ENCODE measurements around the gene LY86.

LY86 gene

GRCh38 chr6:6547110-6547879, 41.2 kb upstream of the LY86 start:
- peak; percentile 79 for TF ChIP-seq CTCF (IDR thresholded peaks at IDR 0.05)

- TF ChIP-seq CTCF (IDR thresholded peaks at IDR 0.05), result no peak
Measured at GRCh38 chr6:6556161-6556737, 32.3 kb upstream of the LY86 start.

GRCh38 chr6:6556738-6557503, 31.6 kb upstream of the LY86 start:
- TF ChIP-seq CTCF (IDR thresholded peaks at IDR 0.05), result peak; percentile 94

GRCh38 chr6:6557504-6557839, 31.0 kb upstream of the LY86 start:
- TF ChIP-seq CTCF (IDR thresholded peaks at IDR 0.05), result no peak

- no peak for TF ChIP-seq CTCF (IDR thresholded peaks at IDR 0.05)
Measured at GRCh38 chr6:6557886-6558285, 30.6 kb upstream of the LY86 start.

- no peak for TF ChIP-seq CTCF (IDR thresholded peaks at IDR 0.05)
Measured at GRCh38 chr6:6559994-6560570, 28.4 kb upstream of the LY86 start.

GRCh38 chr6:6560909-6561308, 27.6 kb upstream of the LY86 start:
- TF ChIP-seq CTCF (IDR thresholded peaks at IDR 0.05), result no peak
